Suppressor macrophage treated with lipopolysaccharide for 1 hour (primary cell): ENCODE measurements around the gene GJC3.
"Not testable (repeated sequence)": the region's sequence is repeated elsewhere in the genome, so short reads cannot be mapped to it uniquely, and the experiment has no call there.

Experiments
- DNase-seq, 3 donors: peaks; one replicate each; pipeline ENCODE4 v3.0.0-alpha.2; 2020 to 2022

GJC3 gene, protein sequence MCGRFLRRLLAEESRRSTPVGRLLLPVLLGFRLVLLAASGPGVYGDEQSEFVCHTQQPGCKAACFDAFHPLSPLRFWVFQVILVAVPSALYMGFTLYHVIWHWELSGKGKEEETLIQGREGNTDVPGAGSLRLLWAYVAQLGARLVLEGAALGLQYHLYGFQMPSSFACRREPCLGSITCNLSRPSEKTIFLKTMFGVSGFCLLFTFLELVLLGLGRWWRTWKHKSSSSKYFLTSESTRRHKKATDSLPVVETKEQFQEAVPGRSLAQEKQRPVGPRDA

GRCh38 chr7:99928994-99929729 is at the start of gene GJC3:
Gene GJC3, minus strand, starts transcription at chr7:99929620. Its CDS starts 0 bp downstream, at chr7:99929620.
- peak; percentile 57 to 74 (median 59) for DNase-seq

DNA sequence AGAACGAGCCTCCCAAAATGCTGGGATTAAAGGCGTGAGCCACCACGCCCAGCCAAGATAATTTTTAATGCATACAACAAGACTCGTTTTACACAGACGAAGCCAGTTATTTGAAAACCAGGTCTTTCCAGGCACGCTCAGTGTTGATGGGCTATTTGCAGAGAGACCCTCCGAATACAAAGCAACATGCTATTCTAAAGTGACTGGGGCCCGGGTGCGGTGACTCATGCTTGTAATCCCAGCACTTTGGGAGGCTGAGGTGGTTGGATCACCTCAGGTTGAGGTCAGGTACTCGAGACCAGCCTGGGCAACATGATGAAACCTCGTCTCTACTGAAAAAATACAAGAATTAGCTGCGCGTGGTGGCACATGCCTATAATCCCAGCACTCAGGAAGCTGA is 47.2 kb upstream of the GJC3 start:
- DNase-seq: no peak

GRCh38 chr7:99975782-99976521 is 46.5 kb upstream of the GJC3 start, which contains the start of gene AZGP1:
Gene AZGP1, minus strand, starts transcription at chr7:99976031. Its CDS starts 11 bp downstream, at chr7:99976020.
- no peak for DNase-seq

DNA sequence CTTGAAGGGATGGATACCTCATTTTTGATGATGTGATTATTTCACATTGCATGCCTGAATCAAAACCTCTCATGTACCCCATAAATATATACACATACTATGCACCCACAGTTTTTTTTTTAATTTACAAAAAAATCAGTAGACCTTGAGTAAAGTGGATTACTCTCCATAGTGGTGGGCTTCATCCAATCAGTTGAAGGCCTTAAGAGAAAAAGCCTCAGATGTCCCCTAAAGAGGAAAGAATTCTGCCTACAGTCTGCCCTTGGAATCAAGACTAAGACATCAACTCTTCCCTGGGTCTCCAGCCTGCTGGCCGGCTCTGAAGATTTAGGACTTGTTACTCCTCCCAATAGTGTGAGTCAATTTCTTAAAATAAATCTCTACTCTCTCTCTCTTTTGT is 45.3 kb upstream of the GJC3 start:
- no peak for DNase-seq

DNA sequence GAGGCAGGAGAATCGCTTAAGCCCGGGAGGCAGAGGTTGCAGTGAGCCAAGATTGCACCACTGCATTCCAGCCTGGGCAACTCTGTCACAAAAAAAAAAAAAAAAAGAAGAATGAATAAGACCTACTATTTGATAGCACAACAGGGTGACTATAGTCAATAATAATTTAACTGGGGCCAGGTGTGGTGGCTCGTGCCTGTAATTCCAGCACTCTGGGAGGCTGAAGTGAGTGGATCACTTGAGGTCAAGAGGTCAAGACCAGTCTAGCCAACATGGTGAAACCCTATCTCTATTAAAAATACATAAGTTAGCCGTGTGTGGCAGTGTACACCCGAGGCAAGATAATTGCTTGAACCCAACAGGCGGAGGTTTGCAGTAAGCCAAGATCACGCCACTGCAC is 44.4 kb upstream of the GJC3 start:
- DNase-seq: not testable (repeated sequence)

GRCh38 chr7:99971242-99971641 is 41.8 kb upstream of the GJC3 start:
- no peak for DNase-seq

DNA sequence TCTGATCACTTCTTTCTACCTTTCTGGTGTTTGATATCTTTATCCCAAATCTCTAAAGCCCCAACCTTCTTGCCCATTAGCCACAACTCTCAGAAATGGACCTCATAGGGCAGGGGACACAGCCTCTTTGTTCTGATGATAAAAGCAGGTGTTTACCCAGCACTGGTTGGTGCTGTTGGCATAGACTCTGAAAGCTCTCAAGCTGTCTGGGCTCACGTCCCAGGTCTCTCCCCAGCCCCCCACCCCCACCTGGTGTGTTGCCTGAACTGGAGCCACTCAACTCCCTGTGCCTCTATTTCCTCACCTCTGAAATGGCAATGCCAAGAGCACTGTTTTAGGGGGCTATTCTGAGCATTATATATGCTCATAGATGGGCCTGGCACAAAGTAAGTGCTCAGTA is 40.4 kb upstream of the GJC3 start:
- not testable (repeated sequence) for DNase-seq

- no peak for DNase-seq
These were observed 39.9 kb upstream of the GJC3 start for GRCh38 chr7:99969298-99969697.

DNA sequence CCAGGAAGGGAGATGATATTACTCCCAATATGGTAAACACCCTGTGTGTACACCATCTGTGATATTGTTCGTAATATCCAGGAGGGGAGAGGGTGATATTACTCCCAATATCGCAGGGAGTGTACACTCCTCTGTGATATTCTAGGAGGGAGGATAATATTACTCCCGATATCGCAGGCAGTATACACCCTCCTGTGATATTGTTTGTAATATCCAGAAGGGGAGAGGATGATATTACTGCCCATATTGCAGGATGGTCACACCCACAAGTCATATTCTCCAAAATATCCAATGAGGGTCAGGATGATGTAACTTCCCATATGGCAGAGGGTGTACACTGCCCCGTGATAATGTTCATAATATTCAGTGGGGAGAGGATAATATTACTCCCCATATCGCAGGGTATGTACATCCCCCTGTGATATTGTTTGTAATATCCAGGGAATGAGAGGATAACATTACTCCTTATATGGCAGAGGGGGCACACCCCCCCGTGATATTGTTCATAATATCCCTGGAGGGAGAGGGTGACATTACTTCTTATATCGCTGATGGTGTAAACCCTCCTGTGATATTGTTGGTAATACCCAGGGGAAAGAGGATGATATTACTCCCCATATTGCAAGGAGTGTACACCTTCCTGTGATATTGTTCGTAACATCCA is 29.3 kb upstream of the GJC3 start:
- no peak for DNase-seq

DNA sequence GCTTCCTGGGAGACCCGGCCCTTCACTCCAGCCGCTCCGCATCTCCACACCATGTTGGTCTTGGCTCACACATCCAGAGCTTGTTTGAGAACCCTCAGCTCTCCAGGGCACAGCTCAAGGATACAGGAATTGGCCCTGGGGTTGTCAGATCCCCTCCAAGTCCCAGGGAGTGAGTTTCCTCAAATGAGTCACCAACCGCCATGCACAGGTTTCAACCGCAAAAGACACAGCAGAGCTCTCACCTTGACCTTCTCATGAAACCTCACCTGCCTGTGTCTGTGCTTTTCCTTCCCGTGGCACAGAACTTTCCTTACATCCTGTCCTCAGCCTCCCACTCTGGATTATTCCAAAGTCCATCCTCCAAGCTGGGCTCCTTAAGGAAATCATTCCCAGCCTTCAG is 25.8 kb upstream of the GJC3 start:
- no peak for DNase-seq

GRCh38 chr7:99954643-99955042 is 25.2 kb upstream of the GJC3 start:
- DNase-seq: not testable (repeated sequence)

DNA sequence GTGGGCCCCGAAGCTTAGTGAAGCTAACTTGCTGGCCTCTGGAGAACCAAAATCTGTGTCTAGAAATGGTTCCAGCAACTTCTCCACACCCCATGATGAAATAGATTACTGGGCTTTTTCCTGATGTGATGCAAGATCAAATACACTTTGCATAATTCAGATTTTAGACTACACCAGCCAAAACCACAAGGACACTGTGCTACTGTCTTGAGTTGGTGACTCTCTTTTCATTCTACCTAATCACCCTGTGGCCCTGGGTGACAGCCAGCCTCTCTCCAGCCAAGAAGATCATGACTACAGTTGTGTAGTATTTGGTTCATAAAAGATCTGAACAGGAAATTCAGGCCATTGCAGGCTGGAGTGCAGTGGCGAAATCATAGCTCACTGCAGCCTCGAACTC is 24.2 kb upstream of the GJC3 start:
- peak; percentile 64 to 80 (median 79) for DNase-seq

DNA sequence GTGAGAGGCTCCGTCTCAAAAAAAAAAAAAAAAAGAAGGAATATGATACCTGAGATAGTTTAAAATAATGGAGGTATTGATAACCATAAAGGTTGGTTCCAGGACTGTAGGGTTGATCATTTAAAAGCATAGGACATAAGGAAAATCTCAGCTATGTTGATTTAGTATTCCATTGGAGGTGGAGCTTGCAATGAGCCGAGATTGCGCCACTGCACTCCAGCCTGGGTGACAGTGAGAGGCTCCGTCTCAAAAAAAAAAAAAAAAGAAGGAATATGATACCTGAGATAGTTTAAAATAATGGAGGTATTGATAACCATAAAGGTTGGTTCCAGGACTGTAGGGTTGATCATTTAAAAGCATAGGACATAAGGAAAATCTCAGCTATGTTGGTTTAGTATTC is 23.2 kb upstream of the GJC3 start:
- DNase-seq: not testable (repeated sequence)

DNA sequence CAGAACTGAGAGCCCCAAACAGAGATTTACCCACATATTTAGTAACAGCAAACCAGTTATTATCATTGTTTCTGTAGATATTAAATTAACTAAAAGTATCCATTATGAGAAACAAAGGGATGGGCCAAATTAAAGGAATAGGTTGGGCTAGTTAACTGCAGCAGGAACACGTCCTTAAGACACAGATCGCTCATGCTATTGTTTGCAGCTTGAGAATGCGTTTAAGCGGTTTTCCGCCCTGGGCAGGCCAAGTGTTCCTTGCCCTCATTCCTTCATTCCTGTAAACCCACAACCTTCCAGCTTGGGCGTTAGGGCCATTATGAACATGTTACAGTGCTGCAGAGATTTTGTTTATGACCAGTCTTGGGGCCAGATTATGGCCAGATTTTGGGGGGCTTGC is 21.4 kb upstream of the GJC3 start:
- DNase-seq: not testable (repeated sequence)

DNA sequence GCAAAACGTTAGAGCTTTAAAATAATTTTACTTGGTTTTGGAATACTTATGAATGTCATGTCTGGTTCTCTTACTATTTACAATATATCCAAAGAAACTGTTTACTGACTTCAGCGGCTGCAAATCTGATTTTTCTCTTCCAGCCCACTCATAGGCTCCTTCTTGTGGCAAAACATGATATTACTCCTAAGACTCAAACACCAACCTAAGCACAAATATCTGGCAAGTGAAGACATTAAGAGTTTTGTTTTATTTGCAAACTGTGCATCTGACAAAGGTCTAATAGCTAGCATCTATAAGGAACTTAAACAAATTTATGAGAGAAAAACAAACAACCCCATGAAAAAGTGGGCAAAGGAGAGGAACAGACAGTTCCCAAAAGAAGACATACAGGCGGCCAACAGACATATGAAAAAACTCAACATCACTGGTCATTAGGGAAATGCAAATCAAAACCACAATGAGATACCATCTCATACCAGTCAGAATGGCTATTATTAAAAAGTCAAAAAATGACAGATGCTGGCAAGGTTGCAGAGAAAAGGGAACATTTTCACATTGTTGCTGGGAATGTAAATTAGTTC is 20.3 kb upstream of the GJC3 start:
- peak; percentile 11 to 40 (median 26) for DNase-seq

DNA sequence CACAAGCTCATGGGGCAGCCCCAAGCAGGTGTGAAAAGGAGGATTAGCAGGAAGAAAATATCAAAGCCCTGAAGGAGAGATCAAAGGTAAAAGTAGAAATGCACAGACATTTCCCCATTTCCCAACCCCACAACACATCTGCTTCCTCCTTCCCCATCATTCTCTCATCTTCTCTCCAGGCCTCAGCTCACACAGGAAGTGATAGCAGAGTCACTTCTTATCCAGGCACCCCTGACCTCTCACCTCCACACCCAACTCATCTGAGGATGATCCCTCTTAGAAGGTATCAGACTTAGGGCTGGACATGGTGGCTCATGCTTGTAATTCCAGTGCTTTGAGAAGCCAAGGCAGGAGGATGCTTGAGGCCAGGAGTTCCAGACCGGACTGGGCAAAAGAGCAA is 18.2 kb upstream of the GJC3 start:
- no peak for DNase-seq

DNA sequence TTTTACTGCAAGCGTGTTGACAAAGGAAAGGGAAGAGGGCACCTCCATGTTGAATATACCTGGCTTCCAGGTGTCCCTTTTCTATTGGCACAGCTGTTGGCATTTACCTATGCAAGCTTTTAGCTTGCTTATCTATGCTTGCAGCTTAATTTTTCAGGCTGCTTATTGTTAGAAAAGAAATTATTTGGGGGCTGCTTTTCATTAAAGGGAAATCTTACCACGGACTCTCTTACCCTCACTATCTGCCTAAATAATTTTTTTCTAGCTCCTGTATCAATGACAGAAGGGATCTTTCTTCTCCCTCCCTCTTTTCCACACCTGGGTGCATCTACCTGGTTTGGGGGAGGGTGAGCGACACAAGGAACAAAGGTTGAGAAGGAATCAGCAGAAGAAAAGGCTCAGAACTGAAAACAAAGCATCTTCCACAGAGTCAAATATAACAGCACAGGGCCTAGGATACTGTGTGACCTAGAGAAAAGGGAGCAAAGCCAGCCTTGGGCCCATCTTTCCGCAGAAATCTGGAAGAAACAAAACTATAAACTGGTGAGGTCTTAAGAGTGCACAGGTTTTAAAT is 15.2 kb upstream of the GJC3 start:
- DNase-seq: no peak

- DNase-seq: peak in 1 of 3 donors; percentile 14
These were observed 14.4 kb upstream of the GJC3 start for GRCh38 chr7:99943641-99944496.

- DNase-seq: no peak
These were observed 8.9 kb upstream of the GJC3 start for GRCh38 chr7:99938296-99938695.

DNA sequence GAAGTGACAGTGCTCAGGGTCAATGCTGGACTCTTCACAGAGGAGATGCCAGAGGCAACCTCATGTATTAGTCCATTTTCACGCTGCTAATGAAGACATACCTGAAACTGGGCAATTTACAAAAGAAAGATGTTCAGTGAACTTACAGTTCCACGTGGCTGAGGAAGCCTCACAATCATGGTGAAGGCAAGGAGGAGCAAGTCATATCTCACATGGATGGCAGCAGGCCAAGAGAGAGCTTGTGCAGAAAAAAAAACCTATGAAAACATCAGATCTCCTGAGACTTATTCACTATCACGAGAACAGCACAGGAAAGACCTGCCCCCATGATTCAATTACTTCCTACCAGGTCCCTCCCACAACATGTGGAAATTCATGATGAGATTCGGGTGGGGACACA is 5.6 kb upstream of the GJC3 start:
- DNase-seq: peak in 1 of 3 donors; percentile 8

GRCh38 chr7:99930376-99930775 is 956 bp upstream of the GJC3 start:
- DNase-seq: no peak
